Measurements from ENCODE around the gene ARHGAP15.

ARHGAP15 gene

GRCh38 chr2:143717053-143717452, 587.8 kb downstream of the ARHGAP15 start:
- no peak for DNase-seq (ENCODE audit: low read depth, low spot score)

- DNase-seq (ENCODE audit: low read depth, low spot score), result no peak
Measured at GRCh38 chr2:143717536-143718168, 588.4 kb downstream of the ARHGAP15 start.

GRCh38 chr2:143718745-143719144, 589.5 kb downstream of the ARHGAP15 start:
- DNase-seq (ENCODE audit: low read depth, low spot score), result no peak

GRCh38 chr2:143719406-143719805, 590.2 kb downstream of the ARHGAP15 start:
- DNase-seq (ENCODE audit: low read depth, low spot score), result no peak

- DNase-seq (ENCODE audit: low read depth, low spot score), result no peak
Measured at GRCh38 chr2:143720095-143720664, 591.0 kb downstream of the ARHGAP15 start.

GRCh38 chr2:143725400-143725799, 596.2 kb downstream of the ARHGAP15 start:
- no peak for DNase-seq (ENCODE audit: low read depth, low spot score)

GRCh38 chr2:143726151-143726845, 597.1 kb downstream of the ARHGAP15 start:
- no peak for DNase-seq (ENCODE audit: low read depth, low spot score)

- DNase-seq (ENCODE audit: low read depth, low spot score), result no peak
Measured at GRCh38 chr2:143728498-143728897, 599.3 kb downstream of the ARHGAP15 start.

GRCh38 chr2:143729296-143729814, 600.1 kb downstream of the ARHGAP15 start:
- no peak for DNase-seq (ENCODE audit: low read depth, low spot score)

GRCh38 chr2:143730155-143730952, 601.1 kb downstream of the ARHGAP15 start:
- DNase-seq (ENCODE audit: low read depth, low spot score), result no peak

GRCh38 chr2:143730953-143731260, 601.7 kb downstream of the ARHGAP15 start:
- no peak for DNase-seq (ENCODE audit: low read depth, low spot score)

GRCh38 chr2:143732076-143732475, 602.9 kb downstream of the ARHGAP15 start:
- DNase-seq (ENCODE audit: low read depth, low spot score), result no peak

GRCh38 chr2:143732871-143733270, 603.7 kb downstream of the ARHGAP15 start:
- DNase-seq (ENCODE audit: low read depth, low spot score), result no peak

GRCh38 chr2:143734507-143734906, 605.3 kb downstream of the ARHGAP15 start:
- DNase-seq (ENCODE audit: low read depth, low spot score), result no peak

GRCh38 chr2:143736904-143737303, 607.7 kb downstream of the ARHGAP15 start:
- DNase-seq (ENCODE audit: low read depth, low spot score), result no peak

GRCh38 chr2:143740431-143740830, 611.2 kb downstream of the ARHGAP15 start:
- DNase-seq (ENCODE audit: low read depth, low spot score), result no peak

- DNase-seq (ENCODE audit: low read depth, low spot score), result no peak
Measured at GRCh38 chr2:143741205-143741604, 612.0 kb downstream of the ARHGAP15 start.

- no peak for DNase-seq (ENCODE audit: low read depth, low spot score)
Measured at GRCh38 chr2:143742581-143742980, 613.4 kb downstream of the ARHGAP15 start.

- DNase-seq (ENCODE audit: low read depth, low spot score), result no peak
Measured at GRCh38 chr2:143744114-143744513, 614.9 kb downstream of the ARHGAP15 start.

GRCh38 chr2:143745060-143745459, 615.8 kb downstream of the ARHGAP15 start:
- DNase-seq (ENCODE audit: low read depth, low spot score), result no peak

- DNase-seq (ENCODE audit: low read depth, low spot score), result no peak
Measured at GRCh38 chr2:143754742-143755141, 625.5 kb downstream of the ARHGAP15 start.

Measured in activated CD4-positive, CD25-positive, alpha-beta regulatory T cell treated with anti-CD3 and anti-CD28 coated beads, Interleukin-2, amount 50 U/mL, for 16 hours (primary cell).